Glomerular endothelial cell (primary cell): Measurements from ENCODE around the gene GTF2H4. TPM values are rescaled to one million over a fixed set of nuclear protein-coding genes. Genes with fewer than 3 reads are reported as not detected.
"Not testable (repeated sequence)": the region's sequence is repeated elsewhere in the genome, so short reads cannot be mapped to it uniquely, and the experiment has no call there.

Experiments
- DNase-seq: peaks from one replicate; pipeline ENCODE4 v3.0.0-alpha.2; 2011; ENCODE audit warnings: low read depth, low spot score; ENCODE audit errors: extremely low read depth
- total RNA-seq: library from RNA; depleted of rRNA; stranded (reverse); fragments of >200 nt; gene quantifications from 2 replicates; pipeline ENCODE4 v1.2.3, GENCODE V29; 2015

Gene GTF2H4
- total RNA-seq, 1 donor from 2014 or later = 22.8 TPM

DNA sequence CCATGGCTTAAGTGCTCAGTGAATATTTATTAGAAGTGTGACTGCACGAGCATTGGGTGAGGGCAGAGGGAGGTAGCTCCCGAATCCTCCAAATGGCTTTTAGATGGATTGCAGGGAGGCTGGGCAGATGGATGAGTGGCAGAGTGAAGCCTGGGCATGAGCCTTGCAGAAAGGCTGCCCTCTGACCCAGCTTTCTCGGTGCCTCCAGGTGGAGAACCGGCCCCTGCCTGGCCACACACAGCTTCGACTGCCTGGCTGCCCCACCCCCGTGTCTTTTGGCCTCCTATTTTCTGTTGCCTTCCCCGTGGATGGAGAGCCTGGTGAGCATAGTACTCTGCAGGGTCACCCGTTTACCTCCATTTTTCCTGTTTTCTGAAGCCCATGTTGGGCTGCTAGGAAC lies 9.5 kb downstream of the GTF2H4 start:
- no peak for DNase-seq

DNA sequence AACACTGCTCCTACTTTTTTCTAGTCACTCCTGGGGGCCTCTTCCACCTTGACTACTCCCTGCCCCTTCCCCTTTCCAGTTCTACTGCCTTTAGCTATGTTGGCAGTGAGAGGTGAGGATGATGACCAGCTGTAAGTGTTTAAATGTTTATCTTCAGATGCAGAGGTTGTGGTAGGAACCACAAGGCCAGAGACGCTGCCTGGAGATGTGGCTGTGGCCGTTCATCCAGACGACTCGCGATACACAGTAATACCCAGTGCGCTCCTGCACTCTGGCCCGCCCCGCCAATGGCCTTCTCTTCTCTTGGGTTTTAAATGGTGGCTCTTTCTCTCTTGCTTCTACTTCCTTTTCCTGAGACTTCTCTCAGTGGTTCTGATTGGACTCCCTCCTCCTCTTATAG lies 10.7 kb downstream of the GTF2H4 start:
- DNase-seq = no peak

DNA sequence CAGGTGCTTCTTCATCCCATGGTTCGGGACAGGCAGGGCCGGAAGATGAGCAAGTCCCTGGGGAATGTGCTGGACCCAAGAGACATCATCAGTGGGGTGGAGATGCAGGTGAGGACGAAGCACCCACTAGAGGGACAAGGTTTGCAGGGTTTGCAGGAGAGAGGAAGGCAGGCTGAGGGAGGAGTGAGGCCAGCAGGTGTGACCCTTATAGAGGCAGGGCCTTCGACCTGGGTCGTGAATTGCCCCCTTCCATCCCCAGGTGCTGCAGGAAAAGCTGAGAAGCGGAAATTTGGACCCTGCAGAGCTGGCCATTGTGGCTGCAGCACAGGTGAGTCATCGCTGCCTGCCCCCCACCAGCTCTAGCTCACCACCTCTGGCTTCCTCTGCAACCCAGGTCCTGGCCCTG lies 14.4 kb downstream of the GTF2H4 start:
- DNase-seq = no peak

DNA sequence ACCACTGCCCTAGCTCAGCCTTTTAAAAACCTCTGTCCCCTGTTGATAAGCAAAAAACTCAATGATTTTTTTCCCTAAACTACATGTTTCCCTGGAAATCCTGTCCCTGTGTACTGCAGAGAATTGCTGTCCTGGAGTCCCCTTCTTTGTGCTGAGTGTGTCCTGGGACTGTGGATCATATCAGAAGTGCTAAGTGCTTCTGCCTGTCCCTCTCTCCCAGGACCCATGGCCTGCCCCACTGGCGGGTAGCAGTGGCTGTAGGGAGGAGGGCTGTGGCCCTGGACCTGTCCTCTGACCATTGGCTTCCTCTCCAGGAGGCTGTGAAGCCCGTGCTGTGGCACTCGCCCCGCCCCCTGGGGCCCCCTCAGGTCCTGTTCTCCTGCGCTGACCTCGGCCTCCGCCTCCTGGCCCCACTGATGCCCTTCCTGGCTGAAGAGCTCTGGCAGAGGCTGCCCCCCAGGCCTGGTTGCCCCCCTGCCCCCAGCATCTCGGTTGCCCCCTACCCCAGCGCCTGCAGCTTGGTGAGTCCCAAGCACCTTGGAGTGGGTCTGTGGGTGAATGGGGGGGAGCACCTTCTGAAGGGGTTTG lies 16.1 kb downstream of the GTF2H4 start:
- not testable (repeated sequence) for DNase-seq

DNA sequence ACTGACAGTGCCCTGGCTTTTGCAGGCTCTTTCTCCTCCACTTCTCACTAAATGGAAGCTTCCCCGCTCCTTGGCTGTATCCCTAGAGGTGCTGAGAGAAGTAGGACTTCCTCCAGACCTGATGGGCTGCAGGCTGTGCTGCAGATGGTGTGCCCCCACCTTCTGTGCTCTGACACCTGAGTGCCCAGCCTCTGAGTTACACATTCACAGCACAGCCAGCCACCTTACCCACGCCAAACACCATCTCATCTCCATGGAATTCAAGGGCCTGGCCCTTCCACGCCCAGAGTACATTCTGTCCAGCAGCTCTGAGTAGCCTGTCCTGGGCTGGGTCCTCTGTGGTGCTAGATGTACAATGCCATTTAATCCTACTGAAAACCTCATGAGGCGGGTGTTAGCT lies 18.6 kb downstream of the GTF2H4 start:
- DNase-seq = no peak

DNA sequence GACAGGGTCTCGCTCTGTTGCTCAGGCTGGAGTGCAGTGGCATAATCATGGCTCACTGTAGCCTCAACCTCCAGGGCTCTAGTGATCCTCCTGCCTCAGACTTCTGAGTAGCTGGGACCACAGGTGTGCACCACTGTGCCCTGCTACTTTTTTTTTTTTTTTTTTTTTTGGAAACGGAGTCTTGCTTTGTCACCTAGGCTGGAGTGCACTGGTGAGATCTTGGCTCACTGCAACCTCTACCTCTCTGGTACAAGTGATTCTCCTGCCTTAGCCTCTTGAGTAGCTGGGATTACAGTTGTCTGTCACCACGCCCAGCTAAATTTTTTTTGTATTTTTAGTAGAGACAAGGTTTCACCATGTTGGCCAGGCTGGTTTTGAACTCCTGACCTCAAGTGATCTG lies 19.1 kb downstream of the GTF2H4 start:
- not testable (repeated sequence) for DNase-seq

DNA sequence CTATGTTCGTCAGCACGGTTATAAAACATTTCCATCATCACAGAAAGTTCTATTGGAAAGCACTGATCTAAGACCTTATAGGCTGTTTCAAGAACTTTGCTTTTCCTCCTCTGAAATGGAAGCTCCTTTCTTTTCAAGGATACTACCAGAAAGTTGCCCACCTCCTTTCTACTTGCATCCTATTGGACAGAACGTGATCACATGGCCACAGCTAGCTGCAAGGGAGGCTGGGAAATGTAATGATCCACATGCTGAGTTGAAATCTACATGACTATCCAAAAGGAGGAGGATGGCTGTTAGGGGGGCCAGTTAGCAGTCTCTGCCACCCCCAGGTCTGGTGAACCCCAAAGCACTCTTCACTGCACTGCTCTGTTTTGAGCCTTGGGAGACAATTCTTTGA lies 20.7 kb downstream of the GTF2H4 start:
- no peak for DNase-seq

DNA sequence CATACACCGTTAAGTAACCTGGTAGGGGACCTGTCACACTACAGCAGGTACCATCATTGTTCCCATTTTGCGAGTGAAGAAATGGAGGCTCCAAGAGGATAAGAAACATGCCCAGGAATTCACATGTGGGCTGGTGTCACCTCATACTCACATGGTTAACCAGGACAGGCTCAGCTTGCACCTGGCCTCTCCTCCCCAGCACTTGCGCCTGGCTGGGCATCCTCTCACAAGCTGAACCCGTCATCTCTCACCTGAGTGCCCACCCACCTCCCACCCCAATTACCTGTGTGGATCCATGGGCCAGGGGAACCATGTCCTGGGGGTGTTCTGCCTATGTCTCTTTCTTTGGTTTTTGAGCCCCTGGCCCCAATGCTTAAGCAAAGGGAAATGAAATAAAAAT lies 22.5 kb downstream of the GTF2H4 start:
- no peak for DNase-seq

DNA sequence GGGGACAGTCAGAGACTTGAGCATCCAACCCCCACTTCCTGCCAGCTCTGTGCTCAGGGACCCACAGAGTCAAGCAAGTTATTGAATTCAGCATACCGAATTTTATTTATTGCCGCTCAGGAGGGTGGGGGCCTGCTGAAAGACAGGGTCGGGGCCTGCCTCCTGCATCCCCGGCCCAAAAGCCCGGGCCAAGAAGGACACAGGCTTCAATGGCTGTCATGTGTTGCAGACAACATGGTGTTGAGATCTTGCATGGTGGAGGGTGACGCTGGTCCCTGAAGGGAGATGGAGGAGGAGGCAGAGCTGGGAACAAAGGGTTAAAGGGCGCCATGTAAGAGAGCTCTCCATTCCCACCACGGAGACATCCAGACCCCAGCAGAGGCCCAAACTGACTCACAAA lies 23.3 kb downstream of the GTF2H4 start:
- DNase-seq = no peak

DNA sequence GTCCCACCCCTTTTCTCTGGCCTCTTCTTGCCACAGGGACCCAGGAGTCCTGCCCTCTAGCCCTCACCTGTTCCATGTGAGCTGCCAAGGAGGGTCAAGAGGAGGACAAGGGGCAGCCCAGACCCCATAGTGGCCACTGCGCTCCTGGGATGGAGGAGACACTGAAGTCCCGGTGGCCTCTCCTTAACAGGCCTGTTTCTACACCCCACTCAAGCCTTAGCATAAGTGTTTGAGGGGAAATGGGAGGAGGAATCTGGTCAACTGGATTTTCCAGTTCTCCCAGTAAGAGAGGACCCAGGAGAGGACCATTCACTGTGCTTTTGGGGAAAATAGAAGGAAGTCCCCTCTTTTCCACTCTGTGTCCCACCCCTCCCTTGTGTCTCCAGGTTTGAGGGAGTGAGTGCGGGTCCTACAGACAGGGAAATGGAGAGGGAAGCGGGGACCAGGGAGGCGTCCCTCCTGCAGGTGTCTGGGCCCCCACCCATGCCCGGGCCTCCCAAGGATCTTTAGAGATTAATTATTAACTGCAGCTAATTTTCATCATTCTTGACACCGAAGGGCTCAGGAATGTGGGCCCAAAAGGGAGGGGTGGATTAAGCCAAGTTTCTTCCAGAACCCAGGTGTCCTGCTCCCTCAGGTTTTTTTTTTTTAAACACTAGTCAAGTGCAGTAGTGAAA lies 24.1 kb downstream of the GTF2H4 start, which contains the start of gene SFTA2:
Gene SFTA2, minus strand, starts transcription at position 202 of the 677 bp plus-strand sequence. Its CDS starts 74 bp downstream, at position 128.
- no peak for DNase-seq

DNA sequence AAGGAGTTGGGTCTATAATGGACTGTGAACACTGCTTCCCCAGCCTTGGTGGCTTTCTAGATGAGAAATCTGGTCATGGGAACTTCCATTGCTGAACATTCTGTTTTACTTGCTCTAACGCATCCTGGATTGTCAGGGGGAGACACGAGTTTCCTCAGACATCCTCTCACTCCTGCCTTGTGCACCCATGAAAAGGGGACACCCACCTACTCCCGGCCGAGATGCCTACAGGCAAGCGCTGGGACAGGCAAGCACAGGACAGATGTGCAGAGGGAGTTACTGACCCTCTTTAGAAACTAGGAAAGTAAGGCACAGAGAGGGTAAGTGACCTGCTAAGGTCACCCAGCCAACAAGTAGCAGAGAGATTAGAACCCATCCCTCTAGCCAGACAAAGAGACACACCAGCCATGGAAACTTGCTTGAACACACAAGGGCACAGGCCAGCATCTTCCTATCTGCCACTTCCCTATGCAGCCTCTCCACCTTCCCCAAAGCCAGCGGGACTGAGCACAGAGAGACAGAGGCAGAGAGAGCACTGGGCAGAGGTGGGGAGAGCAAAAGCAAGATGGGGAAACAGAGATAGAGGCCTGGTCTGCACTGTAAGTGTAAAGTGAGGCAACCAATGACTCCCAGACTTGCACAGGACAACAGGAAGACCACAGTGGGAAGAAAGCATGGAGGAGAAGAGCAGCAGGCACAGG lies 24.8 kb downstream of the GTF2H4 start:
- DNase-seq = no peak

DNA sequence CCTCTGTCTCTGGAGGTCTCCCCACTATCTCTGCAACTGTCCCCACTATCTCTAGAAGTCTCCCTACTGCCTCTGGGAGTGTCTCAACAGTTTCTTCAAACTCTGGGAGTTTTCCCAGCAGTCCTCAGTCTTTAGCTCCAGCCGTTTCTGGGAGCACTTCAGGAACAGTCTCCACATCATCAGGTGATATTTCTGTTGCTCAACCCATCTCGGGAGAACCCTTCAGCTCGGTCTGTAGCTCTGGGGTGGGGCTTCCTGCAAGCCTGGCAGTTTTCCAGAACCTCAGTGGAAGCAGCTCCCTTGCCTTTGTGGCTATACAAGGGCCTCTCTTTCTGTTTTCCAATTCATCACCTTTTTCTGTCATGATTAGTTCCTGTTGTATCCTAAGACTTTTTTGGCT lies 27.0 kb downstream of the GTF2H4 start:
- DNase-seq = no peak

DNA sequence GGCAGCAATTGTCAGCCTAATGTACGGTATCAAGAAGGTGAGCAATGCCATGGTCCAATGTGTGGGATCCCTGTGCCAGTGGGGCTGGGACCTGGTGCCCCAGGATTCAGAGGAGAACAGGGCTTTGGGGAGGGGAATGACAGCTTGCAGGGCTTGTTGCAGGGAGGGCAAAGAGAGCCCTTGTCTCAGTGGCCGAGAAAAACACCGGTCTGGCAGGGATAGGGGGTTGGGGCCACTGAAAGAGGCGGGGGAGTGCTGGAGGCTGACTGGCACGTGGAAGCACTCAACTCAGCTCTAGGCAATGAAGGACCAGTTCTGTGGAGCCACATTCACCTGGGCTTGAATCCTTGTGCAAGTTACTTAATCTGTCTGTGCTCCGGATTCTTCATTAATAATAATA lies 29.3 kb downstream of the GTF2H4 start:
- no peak for DNase-seq

DNA sequence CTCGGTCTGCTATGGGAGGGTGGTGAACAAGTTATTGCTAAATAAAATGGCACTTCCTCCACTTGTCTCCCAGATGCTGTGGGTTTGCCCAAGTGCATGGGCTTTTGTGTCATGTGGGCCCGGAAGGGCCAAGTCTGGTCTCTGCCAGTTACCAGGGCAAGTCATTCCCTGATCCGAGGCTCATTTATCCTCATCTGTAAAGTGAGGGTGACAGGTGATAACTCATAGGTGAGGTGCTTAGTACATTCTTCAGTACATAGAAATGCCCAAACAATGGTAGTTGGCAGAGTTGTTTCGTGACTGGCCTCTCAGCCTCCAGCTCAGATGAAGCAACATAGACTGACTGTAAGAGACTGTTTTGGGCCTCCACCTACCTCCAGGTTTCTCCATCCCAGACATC lies 30.7 kb downstream of the GTF2H4 start:
- DNase-seq = no peak

DNA sequence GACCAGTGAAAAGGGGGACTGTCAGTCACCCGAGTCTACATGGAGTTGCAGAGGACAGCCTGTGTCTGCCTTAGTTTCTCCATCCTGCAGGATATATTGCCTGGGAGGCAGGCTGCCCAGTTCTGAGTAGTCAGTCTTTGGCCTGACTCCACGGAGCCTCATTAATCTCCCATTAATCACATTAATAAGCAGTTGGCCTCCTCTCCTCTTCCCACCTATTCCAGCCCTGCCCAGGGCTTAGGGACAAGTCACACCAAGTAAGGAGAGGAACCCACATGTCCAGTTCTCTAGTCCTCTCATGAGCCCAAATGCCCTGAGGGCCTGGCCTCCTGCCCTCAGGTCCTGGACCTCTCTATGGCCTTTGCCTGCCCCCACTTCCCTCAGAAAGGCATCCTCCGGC lies 31.5 kb downstream of the GTF2H4 start:
- DNase-seq = no peak

DNA sequence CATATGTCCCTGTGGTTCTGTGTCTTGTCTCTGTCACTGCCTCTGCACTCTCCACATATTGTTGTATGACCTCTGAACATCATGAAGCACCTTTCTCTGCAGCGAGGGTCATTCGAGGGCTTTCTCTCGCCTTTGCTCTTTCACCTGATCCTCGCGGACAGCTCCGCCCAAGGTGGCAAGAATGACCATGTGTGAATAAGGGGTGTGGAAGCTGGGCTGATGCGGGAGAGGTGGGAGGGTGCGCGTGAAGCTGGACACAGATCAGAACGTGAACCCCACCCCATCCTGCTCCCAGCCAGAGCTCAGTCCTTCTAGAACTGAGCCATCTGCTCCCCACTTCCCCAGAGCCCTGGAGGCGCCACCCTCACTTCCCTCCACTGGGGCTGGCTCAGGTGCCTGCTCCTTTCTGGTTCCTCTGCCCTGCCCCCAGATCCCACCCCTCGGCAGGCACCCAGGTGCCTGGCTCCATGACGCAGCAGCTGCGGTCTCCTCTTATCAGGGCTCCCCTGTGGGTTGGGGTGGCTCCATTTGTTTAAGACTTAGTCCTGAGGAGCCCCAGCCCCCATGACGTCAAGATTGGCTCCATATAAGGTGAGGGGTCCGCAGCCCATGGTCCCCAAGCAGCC lies 32.5 kb downstream of the GTF2H4 start, which contains the start of gene MUCL3:
Gene MUCL3, plus strand, starts transcription at position 613 of the 626 bp plus-strand sequence. CDS start 27 bp downstream, outside the sequence.
- DNase-seq = no peak

DNA sequence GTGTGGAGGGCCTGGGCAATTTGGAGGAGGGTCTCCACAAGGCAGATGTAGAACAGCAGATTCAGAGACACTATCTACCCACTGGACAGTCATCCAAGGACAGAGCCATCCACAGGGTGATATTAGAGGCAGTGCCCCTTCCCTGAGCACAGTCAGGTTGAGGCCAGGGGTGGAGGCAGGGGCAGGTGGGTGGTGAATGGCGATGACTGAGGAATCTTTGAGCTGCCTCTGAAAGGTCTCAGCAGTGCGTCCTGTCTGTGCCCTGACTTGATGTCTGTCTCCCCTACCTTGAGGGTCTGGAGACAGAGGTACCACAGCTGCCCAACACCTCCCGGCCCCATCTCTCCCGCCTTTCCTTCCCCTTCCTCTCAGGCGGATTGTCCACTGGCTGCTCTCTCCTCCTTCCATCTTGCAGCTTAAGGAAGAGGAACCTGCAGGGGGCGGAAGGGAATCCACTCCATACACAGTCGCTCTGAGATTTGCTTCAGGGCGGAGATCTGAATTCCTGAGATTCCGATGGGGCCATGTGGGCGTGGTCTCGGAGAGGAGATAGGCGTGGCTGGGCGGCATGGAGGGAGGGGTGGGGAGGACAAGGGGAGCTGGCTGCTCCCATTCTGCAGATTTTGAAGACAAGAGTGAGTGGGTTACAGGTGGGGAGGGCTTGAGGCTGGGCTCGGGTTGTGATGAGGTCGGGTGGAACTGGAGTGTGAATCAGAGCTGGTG lies 34.5 kb downstream of the GTF2H4 start:
- DNase-seq = peak; percentile 34

DNA sequence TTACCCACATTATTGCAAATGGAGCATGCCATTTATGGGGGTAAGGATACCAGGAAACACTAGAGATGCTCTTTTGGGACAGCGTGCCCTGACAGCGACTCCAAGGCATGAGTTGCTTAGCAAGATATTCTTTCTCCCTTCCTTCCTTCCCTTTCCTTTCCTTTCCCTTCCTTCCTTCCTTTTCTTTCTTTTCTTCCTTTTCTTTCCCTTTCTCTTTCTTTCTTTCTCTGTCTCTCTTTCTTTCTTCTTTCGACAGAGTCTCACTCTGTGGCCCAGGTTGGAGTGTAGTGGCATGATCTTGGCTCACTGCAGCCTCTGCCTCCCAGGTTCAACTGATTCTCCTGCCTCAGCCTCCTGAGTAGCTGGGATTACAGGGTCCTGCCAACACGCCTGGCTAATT lies 36.0 kb downstream of the GTF2H4 start:
- DNase-seq = no peak

DNA sequence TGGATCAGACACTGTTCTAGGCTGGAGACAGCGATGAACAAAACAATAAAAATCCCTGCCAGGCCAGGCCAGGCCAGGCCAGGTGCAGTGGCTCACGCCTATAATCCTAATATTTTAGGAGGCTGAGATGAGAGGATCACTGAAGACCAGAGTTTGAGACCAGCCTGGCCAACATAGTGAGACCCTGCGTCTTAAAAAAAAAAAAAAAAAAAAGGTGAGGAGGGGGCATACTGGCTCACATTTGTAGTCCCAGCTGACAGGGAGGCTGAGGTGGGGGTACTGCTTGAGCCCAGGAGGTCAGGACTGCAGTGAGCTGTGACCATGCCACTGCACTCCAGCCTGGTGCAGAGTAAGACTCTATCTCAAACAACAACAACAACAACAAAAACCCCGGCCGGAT lies 37.3 kb downstream of the GTF2H4 start:
- DNase-seq = no peak

DNA sequence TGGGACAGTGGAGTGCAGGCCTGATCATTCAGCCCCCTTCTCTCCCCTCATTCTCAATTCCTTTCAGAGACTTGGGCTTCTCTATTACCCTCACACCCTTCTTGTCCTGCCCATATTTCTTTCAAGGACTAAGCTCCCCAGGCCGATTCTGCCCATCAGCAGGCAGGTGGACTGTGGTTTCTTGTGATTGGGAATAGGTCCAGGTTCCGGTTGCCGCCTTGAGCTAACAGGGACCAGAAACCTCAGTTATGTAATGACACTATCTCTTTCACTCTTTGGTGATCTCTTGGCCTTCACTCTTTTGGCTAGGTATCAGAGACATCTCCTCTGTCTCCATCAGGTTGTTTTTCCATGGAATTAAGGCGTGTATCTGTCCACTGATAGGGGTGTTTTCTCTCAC lies 39.2 kb downstream of the GTF2H4 start:
- no peak for DNase-seq

DNA sequence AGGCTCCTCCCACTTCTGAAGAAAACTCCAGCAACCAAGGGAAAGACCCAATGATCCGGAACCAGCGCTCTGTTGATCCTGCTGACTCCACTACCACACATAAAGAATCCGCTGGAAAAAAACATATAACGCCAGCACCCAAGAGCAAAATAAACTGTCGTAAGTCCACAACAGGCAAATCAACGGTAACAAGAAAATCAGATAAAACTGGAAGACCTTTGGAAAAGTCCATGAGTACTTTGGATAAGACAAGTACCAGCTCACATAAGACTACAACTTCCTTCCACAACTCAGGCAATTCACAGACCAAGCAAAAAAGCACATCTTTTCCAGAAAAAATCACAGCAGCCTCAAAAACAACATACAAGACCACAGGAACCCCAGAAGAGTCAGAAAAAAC lies 40.8 kb downstream of the GTF2H4 start:
- DNase-seq = no peak
